ENCODE measurements around the gene PALS1.

The PALS1 gene

GRCh38 chr14:67241411-67242167 is at the start of gene PALS1:
Gene PALS1 (plus strand): TSS chr14:67241435. CDS start chr14:67279171, 37,736 bp downstream.
- peak; percentile 40 for DNase-seq (ENCODE audit: low read depth, low spot score)

DNA sequence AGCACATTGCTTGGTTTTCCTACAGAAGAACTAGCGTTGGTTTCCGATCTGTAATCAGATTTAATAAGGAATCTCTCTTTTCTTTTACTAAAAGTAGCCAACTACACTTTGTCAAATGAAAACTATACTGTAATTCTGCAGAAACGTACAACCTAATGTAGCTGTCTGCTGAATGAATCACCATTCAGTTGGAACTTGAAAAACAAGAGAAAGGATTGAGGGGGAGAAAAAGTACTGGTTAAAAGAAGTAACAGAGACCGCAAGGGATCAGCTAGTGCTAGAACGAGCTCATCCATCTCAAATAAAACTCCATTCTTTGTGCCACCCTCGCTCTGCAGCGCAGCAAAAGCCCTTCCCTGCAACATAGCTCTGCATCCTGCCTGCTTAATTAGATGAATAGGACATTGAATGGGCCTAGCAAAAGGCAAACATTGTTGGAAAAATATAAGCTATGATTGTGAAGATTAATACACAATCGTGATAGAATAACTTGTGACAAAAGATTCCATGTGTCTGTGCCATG is 49.4 kb upstream of the PALS1 start:
- no peak for DNase-seq (ENCODE audit: low read depth, low spot score)

GRCh38 chr14:67192366-67192765 is 48.9 kb upstream of the PALS1 start:
- DNase-seq (ENCODE audit: low read depth, low spot score), result no peak

- DNase-seq (ENCODE audit: low read depth, low spot score), result no peak
Measured at GRCh38 chr14:67195279-67195678, 46.0 kb upstream of the PALS1 start.

DNA sequence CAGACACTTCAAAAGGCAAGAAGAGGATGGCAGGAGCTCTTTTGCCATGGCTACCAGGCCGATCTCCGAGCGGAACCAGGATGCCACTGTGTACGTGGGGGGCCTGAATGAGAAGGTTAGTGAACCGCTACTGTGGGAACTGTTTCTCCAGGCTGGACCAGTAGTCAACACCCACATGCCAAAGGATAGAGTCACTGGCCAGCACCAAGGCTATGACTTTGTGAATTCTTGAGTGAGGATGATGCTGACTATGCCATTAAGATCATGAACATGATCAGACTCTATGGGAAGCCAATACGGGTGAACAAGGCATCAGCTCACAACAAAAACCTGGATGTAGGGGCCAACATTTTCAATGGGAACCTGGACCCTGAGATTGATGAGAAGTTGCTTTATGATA is 42.2 kb upstream of the PALS1 start:
- DNase-seq (ENCODE audit: low read depth, low spot score), result no peak

- no peak for DNase-seq (ENCODE audit: low read depth, low spot score)
Measured at GRCh38 chr14:67207810-67208209, 33.4 kb upstream of the PALS1 start.

GRCh38 chr14:67218126-67218525 is 23.1 kb upstream of the PALS1 start:
- DNase-seq (ENCODE audit: low read depth, low spot score), result no peak

- DNase-seq (ENCODE audit: low read depth, low spot score), result no peak
Measured at GRCh38 chr14:67221248-67221981, 19.8 kb upstream of the PALS1 start.

- DNase-seq (ENCODE audit: low read depth, low spot score), result no peak
Measured at GRCh38 chr14:67221982-67222328, 19.3 kb upstream of the PALS1 start.

- no peak for DNase-seq (ENCODE audit: low read depth, low spot score)
Measured at GRCh38 chr14:67225523-67225922, 15.7 kb upstream of the PALS1 start.

DNA sequence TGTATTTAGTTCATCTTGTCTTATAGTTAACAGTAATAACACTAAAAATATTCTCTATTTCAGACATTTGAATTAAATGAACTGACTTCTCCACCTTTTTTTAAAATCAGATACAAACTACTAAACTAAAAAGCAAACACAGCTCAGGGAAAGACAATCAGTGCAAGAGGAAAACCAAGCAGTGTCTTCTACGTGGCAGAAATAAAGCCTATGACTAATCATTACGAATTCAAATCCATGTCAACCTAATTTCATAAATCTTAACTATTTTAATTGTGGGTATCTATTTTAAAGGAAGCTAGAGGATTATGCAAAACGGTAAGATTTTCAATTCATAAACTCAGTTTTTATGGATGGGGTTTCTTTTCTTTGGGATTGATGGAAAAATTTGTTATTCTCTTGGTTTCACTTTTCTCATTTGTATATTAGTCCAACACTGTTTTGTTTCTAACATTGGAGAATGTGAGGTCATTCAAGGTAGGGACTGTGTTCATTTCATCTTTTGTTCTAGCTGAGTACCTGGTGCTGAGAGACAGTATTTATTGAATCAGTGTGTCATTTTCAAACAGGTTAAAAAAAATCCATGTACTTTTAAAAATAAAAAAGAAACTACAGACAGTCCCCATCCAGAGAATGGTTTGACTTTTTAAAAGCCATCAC is 12.8 kb upstream of the PALS1 start:
- DNase-seq (ENCODE audit: low read depth, low spot score), result no peak

GRCh38 chr14:67232066-67232465 is 9.2 kb upstream of the PALS1 start:
- no peak for DNase-seq (ENCODE audit: low read depth, low spot score)

- DNase-seq (ENCODE audit: low read depth, low spot score), result no peak
Measured at GRCh38 chr14:67232621-67233020, 8.6 kb upstream of the PALS1 start.

DNA sequence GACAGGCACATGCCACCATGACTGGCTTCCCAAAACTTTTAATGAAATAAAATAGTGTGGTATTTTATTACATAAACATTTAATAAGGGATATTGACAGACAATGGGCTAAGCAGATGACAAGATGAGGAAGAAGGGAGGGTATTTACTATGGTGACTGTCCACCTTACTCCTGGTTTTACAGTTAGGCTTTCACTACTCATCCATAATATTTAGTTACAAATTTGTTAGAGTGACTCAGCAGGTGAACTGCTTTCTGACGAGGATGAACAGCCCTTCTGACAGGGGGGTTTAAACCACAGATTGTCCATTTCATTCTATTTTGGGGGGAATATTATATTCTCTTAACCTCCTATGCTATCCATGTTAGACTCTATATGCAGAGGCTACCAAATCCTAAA is 3.6 kb upstream of the PALS1 start:
- DNase-seq (ENCODE audit: low read depth, low spot score), result no peak

DNA sequence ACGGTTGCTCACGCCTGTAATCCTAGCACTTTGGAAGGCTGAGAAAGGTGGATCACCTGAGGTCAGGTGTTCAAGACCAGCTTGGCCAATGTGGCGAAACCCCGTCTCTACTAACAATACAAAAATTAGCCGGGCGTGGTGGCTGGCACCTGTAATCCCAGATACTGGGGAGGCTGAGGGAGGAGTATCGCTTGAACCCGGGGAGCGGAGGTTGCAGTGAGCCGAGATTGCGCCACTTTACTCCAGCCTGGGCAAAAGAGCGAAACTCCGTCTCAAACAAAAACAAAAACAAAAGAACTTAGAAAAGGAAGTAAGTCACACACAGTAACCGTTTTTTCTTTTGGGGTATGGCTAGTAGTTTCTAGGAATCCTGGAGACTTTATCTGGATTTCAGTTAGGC is 1.7 kb upstream of the PALS1 start:
- no peak for DNase-seq (ENCODE audit: low read depth, low spot score)

- no peak for DNase-seq (ENCODE audit: low read depth, low spot score)
Measured at GRCh38 chr14:67240168-67240932, 885 bp upstream of the PALS1 start.

DNA sequence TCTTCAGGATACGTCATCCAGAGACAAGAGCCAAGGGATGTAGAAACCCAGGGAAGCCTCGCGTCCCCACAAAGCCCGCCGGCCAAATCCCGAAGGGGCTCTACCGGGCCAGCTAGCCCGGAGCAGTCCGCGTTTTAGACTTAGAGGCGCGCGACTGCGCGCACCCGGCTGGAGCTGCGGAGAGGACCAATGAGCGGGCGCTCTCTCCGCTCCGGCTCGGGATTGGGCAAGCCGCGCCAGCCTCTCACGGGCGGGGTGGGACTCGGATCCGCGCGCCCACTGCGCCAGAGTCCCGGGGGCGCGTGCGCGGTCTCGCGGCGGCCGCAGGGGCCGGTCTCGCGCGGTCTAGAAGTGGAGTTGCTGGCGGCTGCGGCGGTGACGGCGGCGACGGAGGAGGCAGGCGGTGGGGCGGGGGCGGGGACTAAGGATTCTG is 241 bp upstream of the PALS1 start:
- peak; percentile 87 for DNase-seq (ENCODE audit: low read depth, low spot score)

DNA sequence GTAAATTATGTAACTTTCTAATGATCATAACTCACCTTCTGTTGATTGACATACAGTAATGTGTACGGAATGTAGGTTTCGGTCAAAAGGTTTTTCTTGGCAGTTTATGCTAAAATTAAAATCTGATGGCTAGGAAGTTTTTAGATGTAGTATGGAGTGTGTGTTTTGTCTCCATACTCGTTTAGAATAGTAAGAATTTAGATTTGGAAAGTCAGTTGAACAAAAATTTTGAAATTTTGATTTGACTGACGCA is 859 bp downstream of the PALS1 start:
- no peak for DNase-seq (ENCODE audit: low read depth, low spot score)

DNA sequence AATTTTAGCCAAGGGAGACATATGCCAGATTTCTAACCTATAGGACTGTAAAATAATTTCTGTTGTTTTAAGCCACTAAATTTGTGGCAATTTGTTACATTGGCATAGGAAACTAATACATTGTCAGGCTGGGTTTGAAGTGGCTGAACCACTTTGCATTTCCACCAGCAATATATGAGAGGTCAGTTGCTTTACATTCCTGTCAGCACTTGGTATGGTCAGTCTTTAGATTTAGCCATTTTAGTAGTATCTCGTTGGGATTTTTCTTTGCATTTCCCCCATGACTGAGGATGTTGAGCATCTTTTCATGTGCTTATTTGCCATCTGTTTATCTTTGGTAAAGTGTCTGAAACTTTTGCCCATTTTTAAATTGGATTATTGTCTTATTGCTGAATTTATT is 3.9 kb downstream of the PALS1 start:
- no peak for DNase-seq (ENCODE audit: low read depth, low spot score)

- DNase-seq (ENCODE audit: low read depth, low spot score), result no peak
Measured at GRCh38 chr14:67251573-67252226, 10.5 kb downstream of the PALS1 start.

- no peak for DNase-seq (ENCODE audit: low read depth, low spot score)
Measured at GRCh38 chr14:67253076-67253635, 11.9 kb downstream of the PALS1 start.

Measured in brain pericyte (primary cell).